H9 (cell line): ENCODE measurements around the gene IL16. TPM values are rescaled to one million over a fixed set of nuclear protein-coding genes. Genes with fewer than 3 reads are reported as not detected.

Source experiments
- DNase-seq: peaks from one replicate; pipeline ENCODE4 v3.0.0-alpha.2; 2017
- H2AFZ ChIP-seq: one replicate; pipeline ENCODE4 v1.6.1; 2013; ENCODE audit warnings: mild to moderate bottlenecking, low read length, control low read depth, moderate library complexity
- H2AK5ac ChIP-seq: 2 replicates; pipeline ENCODE4 v1.6.1; 2013; ENCODE audit warnings: low read length, control low read depth, mixed read lengths; ENCODE audit not compliant: insufficient read length
- H2BK120ac ChIP-seq: one replicate; pipeline ENCODE4 v1.6.1; 2013; ENCODE audit warnings: low read depth, mild to moderate bottlenecking, low read length, control low read depth, inconsistent platforms; ENCODE audit not compliant: poor library complexity, severe bottlenecking
- H2BK12ac ChIP-seq: 2 replicates; pipeline ENCODE4 v1.6.1; 2013; ENCODE audit warnings: low read length, control low read depth, mixed read lengths, low read depth; ENCODE audit not compliant: insufficient read length
- H2BK15ac ChIP-seq: 2 replicates; pipeline ENCODE4 v1.6.1; 2013; ENCODE audit warnings: low read depth, low read length, control low read depth
- H2BK20ac ChIP-seq: one replicate; pipeline ENCODE4 v1.6.1; 2013; ENCODE audit warnings: low read depth, mild to moderate bottlenecking, low read length, control low read depth, inconsistent platforms; ENCODE audit not compliant: poor library complexity, severe bottlenecking
- H2BK5ac ChIP-seq: 2 replicates; pipeline ENCODE4 v1.6.1; 2013; ENCODE audit warnings: low read length, control low read depth, mixed read lengths; ENCODE audit not compliant: insufficient read length
- H3K14ac ChIP-seq: 2 replicates; pipeline ENCODE4 v1.6.1; 2013; ENCODE audit warnings: low read length, control low read depth; ENCODE audit not compliant: insufficient read depth
- H3K18ac ChIP-seq: 2 replicates; pipeline ENCODE4 v1.6.1; 2013; ENCODE audit warnings: low read depth, mild to moderate bottlenecking, mixed read lengths, low read length, control low read depth; ENCODE audit not compliant: insufficient read length
- H3K23ac ChIP-seq: 2 replicates; pipeline ENCODE4 v1.6.1; 2013; ENCODE audit warnings: low read length, control low read depth, mixed read lengths, low read depth; ENCODE audit not compliant: insufficient read length
- H3K23me2 ChIP-seq: 2 replicates; pipeline ENCODE4 v1.6.1; 2013; ENCODE audit warnings: low read depth, mild to moderate bottlenecking, mixed read lengths, low read length, control low read depth; ENCODE audit not compliant: insufficient read length, poor library complexity, severe bottlenecking
- H3K27ac ChIP-seq: 2 replicates; pipeline ENCODE4 v1.5.1; 2013; ENCODE audit warnings: low read length, control low read depth, mixed read lengths, low read depth; ENCODE audit not compliant: insufficient read length
- H3K27me3 ChIP-seq: 2 replicates; pipeline ENCODE4 v1.6.1; 2013; ENCODE audit warnings: low read length, control low read depth, inconsistent platforms; ENCODE audit not compliant: insufficient read depth
- H3K4ac ChIP-seq: 2 replicates; pipeline ENCODE4 v1.6.1; 2013; ENCODE audit warnings: low read depth, mild to moderate bottlenecking, control low read depth, inconsistent platforms, low read length, moderate library complexity
- H3K4me1 ChIP-seq: 2 replicates; pipeline ENCODE4 v1.6.1; 2013; ENCODE audit warnings: low read length, control low read depth, inconsistent platforms; ENCODE audit not compliant: insufficient read depth
- H3K4me2 ChIP-seq: 2 replicates; pipeline ENCODE4 v1.6.1; 2013; ENCODE audit warnings: low read length, control low read depth, mixed read lengths; ENCODE audit not compliant: insufficient read length, insufficient read depth
- H3K56ac ChIP-seq: 2 replicates; pipeline ENCODE4 v1.6.1; 2013; ENCODE audit warnings: low read depth, mild to moderate bottlenecking, mixed read lengths, low read length, control low read depth; ENCODE audit not compliant: insufficient read length
- H3K79me1 ChIP-seq: 2 replicates; pipeline ENCODE4 v1.6.1; 2013; ENCODE audit warnings: low read depth, mild to moderate bottlenecking, moderate library complexity, low read length, control low read depth, inconsistent platforms; ENCODE audit not compliant: insufficient read depth, poor library complexity, severe bottlenecking
- H3K79me2 ChIP-seq: 2 replicates; pipeline ENCODE4 v1.6.1; 2013; ENCODE audit warnings: low read length, control low read depth, inconsistent platforms; ENCODE audit not compliant: insufficient read depth
- H3K9ac ChIP-seq: 2 replicates; pipeline ENCODE4 v1.6.1; 2013; ENCODE audit warnings: low read length, control low read depth, mixed read lengths; ENCODE audit not compliant: insufficient read length; ENCODE audit errors: extremely low read depth
- H3K9me3 ChIP-seq: one replicate; pipeline ENCODE4 v1.6.1; 2013; ENCODE audit warnings: low read depth, low read length, inconsistent platforms; ENCODE audit not compliant: control insufficient read depth
- H3T11ph ChIP-seq: one replicate; pipeline ENCODE4 v1.6.1; 2013; ENCODE audit warnings: mild to moderate bottlenecking, low read length, control low read depth, inconsistent platforms
- H4K20me1 ChIP-seq: one replicate; pipeline ENCODE4 v1.6.1; 2013; ENCODE audit not compliant: control insufficient read depth, insufficient read length, insufficient read depth
- H4K5ac ChIP-seq: 2 replicates; pipeline ENCODE4 v1.6.1; 2013; ENCODE audit warnings: low read depth, mild to moderate bottlenecking, mixed read lengths, low read length, control low read depth; ENCODE audit not compliant: insufficient read length
- H4K8ac ChIP-seq: replicated peaks from 2 replicates; pipeline ENCODE4 v1.6.1; 2013; ENCODE audit warnings: low read length, control low read depth, mixed read lengths, low read depth; ENCODE audit not compliant: insufficient read length
- H4K91ac ChIP-seq: 2 replicates; pipeline ENCODE4 v1.6.1; 2013; ENCODE audit warnings: low read depth, mild to moderate bottlenecking, moderate library complexity, mixed read lengths, low read length, control low read depth; ENCODE audit not compliant: insufficient read length
- H3K27ac Mint-ChIP-seq, 3 experiments: 2 replicates in 2 of 3; 3 replicates in 1 of 3; pipeline ENCODE4 v1.8.0; 2020 to 2021; ENCODE audit warnings: mixed read lengths in 3 of 3, mild to moderate bottlenecking in 1 of 3, moderate library complexity in 1 of 3
- H3K27me3 Mint-ChIP-seq: 2 replicates; pipeline ENCODE4 v1.8.0; 2021; ENCODE audit warnings: low read depth, mild to moderate bottlenecking, moderate library complexity, mixed read lengths
- H3K36me3 Mint-ChIP-seq, 3 experiments: 2 replicates in 2 of 3; 3 replicates in 1 of 3; pipeline ENCODE4 v1.8.0; 2020 to 2021; ENCODE audit warnings: low read depth in 3 of 3, mixed read lengths in 3 of 3; ENCODE audit not compliant: insufficient read depth in 1 of 3
- H3K4me1 Mint-ChIP-seq, 2 experiments: 2 replicates each; pipeline ENCODE4 v1.8.0; 2020; ENCODE audit warnings: mixed read lengths in 2 of 2
- H3K4me3 Mint-ChIP-seq, 2 experiments: 2 replicates in 1 of 2; 3 replicates in 1 of 2; pipeline ENCODE4 v1.8.0; 2020 to 2021; ENCODE audit warnings: mild to moderate bottlenecking in 2 of 2, mixed read lengths in 2 of 2, moderate library complexity in 1 of 2
- H3K9me3 Mint-ChIP-seq, 2 experiments: 2 replicates in 1 of 2; 3 replicates in 1 of 2; pipeline ENCODE4 v1.8.0; 2020; ENCODE audit warnings: mild to moderate bottlenecking in 2 of 2, mixed read lengths in 2 of 2, moderate library complexity in 1 of 2
- CTCF ChIP-seq: fragments of 200-600 bp; sonication (generic); conservative IDR thresholded peaks from 3 replicates; pipeline ENCODE4 v1.8.0; 2021; ENCODE audit warnings: antibody characterized with exemption, mild to moderate bottlenecking
- WGBS: extraction: QIAGEN DNeasy Blood & Tissue Kit; methylation state at CpG from one replicate; pipeline ENCODE4 v1.1.7; 2013; ENCODE audit warnings: missing lambda C conversion rate, low lambda C conversion rate, mixed read lengths; ENCODE audit not compliant: insufficient read length; ENCODE audit errors: extremely low coverage; 5-methylcytosine and 5-hydroxymethylcytosine counted together
- total RNA-seq: library from RNA; stranded (reverse); gene quantifications from 2 replicates; pipeline ENCODE4 v1.2.1, GENCODE V29; 2021

Gene IL16
- total RNA-seq, 1 experiment from 2014 or later = 0.28 TPM

GRCh38 chr15:81295486-81296121 is 98.9 kb downstream of the IL16 start:
- H3K27me3 ChIP-seq = no peaks in the 10 kb centered on the region
- no peak overlapping the region for H2AFZ ChIP-seq
- no peak overlapping the region for H2BK5ac ChIP-seq
- no peak overlapping the region for H3K4ac ChIP-seq
- no peak for DNase-seq
- Mint-ChIP-seq H3K4me1 (peaks cover 11 to 18% of the 10 kb centered on the region in 2 experiments), H3K27me3 (peaks cover 19% of the 10 kb centered on the region), H3K27ac (no peak overlapping the region), H3K36me3 (no peaks in the 10 kb centered on the region), H3K4me3 (no peak overlapping the region), H3K9me3 (no peaks in the 10 kb centered on the region)
- H2AK5ac ChIP-seq = no peak overlapping the region
- TF ChIP-seq CTCF = no peak
- H4K5ac ChIP-seq = no peak overlapping the region
- H4K20me1 ChIP-seq = no peaks in the 10 kb centered on the region
- H3K79me1 ChIP-seq = no peaks in the 10 kb centered on the region
- no peak overlapping the region for H2BK12ac ChIP-seq
- H4K91ac ChIP-seq = no peak overlapping the region
- H4K8ac ChIP-seq = no peak overlapping the region
- WGBS = no CpG with 5 or more reads among the region's 5 CpGs
- H3K9me3 ChIP-seq = no peaks in the 10 kb centered on the region
- H2BK20ac ChIP-seq = no peak overlapping the region
- no peak overlapping the region for H3K18ac ChIP-seq
- no peak overlapping the region for H3K14ac ChIP-seq
- H3K23ac ChIP-seq = no peak overlapping the region
- no peak overlapping the region for H3K56ac ChIP-seq
- H3K23me2 ChIP-seq = no peaks in the 10 kb centered on the region
- H3K27ac ChIP-seq = no peak overlapping the region
- no peak overlapping the region for H2BK15ac ChIP-seq
- H3K4me2 ChIP-seq = no peak overlapping the region
- no peak overlapping the region for H2BK120ac ChIP-seq
- H3K4me1 ChIP-seq = peaks cover 5% of the 10 kb centered on the region; the same call in 1 of the 2 replicates
- H3K79me2 ChIP-seq = no peaks in the 10 kb centered on the region
- H3K9ac ChIP-seq = no peak overlapping the region
- no peak overlapping the region for H3T11ph ChIP-seq
